GM21786 (cell line): ENCODE results near the gene PEAR1.

Experiments
- ATAC-seq: cut with Tn5 transposase; IDR thresholded peaks from one replicate; pipeline ENCODE4 v1.9.1; 2021; ENCODE audit not compliant: unreplicated experiment

Gene PEAR1

DNA sequence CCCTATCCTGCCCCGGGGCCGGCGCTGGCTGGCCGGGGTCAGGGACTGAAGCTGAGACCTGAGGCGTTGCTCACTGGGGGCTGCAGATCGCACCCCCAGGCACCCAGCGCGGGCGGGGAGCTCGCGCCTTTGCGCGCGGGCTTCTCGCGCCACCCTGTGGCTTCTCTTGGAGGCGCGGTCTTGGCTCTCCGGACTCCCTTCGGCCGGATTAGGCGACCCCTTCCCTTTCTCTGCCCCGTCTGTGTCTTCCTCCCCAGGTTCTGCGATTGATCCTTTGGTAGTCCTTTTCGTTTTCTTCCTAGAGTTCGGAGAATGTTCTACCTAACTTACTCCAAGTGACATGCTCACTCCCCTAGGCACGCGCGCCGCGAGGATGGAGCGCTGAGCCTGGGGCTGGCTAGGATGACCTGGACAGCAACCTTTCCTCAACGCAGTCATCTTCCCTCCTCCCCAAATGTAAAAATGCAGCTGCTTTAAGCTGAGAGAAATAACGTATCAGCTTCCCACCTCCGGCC, 33.3 kb upstream of the PEAR1 start:
- no peak for ATAC-seq

DNA sequence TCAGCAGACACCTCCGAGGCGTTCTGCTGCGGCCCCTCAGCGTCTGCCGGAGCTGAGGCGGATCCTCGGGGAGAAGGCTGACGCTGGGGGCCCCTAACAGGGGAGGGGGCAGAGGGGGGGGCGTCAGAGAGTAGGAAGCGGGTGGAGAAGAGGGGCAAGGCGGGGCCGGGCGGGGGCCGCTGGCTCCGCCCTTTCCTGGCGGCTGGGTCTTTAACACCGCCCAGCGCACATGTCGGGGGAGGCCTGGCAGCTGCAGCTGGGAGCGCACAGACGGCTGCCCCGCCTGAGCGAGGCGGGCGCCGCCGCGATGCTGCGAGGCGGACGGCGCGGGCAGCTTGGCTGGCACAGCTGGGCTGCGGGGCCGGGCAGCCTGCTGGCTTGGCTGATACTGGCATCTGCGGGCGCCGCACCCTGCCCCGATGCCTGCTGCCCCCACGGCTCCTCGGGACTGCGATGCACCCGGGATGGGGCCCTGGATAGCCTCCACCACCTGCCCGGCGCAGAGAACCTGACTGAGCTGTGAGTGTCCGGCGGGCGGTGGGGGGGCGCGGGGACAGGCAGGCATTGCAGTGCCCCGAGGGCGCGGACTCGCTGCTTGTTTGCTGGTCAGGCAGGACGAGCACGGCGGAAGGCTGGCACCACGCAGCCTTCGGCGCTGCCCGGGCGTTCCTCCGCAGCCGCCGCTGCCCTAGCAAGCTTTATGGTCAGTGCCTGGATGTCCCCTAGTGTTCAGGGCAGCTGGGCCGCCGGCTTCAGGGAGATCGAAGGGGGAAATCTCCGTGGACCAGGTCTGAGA, 32.7 kb upstream of the PEAR1 start, which contains the start of gene NTRK1:
Gene NTRK1 (plus strand): TSS at position 238 of the 796 bp plus-strand sequence. CDS start 70 bp downstream, at position 308.
- no peak for ATAC-seq

DNA sequence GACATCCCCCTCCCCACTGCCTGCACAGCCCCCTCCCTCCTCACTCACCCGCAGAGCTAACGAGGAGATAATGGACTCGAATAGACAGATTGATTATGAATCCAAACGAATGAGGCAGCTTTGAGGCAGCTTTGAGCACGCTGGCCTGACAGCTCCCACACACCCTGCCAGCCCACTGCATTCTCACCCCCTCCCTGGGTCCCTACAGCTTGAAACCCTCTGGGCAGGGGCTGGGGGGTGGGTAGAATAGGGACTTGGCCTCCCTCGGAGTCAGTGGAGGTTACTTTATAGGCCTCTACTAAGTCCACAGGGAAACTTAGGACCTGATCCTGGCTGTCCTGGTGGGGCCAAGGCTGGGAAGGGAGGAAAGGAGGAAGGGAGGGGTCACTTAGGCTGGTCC, 30.9 kb upstream of the PEAR1 start:
- ATAC-seq = no peak

DNA sequence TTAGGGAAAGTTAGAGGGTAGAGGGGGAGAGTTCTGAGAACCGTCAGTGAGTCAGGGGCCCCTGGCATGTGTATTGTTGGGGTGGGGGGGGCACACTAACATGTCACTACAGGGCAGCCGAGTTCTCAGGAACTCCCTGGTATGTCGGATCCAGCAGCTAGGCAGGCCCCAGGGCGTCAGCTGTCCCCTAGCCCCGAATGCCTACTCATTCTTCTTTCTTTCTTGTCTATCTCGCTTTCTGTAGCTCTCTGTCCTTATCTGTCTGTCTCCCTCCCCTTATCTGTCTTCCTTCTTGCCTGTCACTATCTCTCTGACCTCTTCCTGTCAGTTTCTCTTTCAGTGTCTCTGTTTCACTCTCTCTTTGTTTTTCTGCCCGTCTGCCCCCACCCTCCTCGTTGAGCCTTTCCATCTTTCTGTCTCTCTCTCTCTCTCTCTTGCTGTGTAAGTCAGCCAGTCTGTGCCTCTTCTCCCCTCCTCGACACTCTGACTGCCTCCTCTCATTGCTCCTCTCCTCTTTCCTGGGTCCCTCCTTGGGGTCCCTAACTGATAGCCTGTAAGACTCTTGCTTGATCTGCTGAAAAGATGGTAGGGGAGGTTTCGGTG, 30.4 kb upstream of the PEAR1 start:
- no peak for ATAC-seq

DNA sequence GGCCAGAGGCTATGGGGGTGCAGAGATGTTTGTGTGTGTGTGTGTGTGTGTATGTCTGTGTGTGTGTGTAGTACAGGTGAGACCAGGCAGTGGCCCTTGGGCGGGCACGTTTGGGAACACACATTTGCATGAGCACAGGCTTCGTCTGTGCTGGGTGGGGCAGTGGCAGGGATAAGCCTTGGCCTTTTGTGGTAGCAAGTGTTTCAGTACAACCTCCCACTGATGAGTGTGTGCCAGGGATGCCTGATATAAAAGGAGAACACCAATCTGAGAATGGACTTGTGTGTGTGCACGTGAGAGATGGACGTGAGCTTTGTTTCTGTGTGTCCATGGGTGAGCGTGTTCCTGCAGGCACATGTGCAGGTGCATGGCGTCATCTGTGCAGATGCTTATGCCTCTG, 29.9 kb upstream of the PEAR1 start:
- ATAC-seq = no peak

DNA sequence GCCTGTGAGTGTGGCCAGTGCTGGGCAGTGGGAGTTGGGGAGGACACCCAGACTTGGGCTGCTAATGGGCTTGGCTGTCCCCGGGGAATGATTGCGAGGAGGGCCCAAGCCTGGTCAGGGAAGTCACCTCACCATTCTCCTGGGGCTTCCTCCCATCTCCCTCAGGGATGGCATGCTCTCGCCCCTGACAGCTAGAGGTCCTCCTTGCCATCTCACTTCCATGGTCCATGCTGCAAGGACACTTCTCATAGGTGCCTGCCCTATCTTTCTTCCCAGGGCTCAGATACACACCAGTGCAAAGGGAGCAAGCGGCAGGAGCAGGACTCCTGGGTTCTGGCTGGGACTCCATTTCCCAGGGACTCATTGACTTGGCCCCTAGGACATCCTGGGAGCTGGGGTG, 28.7 kb upstream of the PEAR1 start:
- ATAC-seq = no peak

DNA sequence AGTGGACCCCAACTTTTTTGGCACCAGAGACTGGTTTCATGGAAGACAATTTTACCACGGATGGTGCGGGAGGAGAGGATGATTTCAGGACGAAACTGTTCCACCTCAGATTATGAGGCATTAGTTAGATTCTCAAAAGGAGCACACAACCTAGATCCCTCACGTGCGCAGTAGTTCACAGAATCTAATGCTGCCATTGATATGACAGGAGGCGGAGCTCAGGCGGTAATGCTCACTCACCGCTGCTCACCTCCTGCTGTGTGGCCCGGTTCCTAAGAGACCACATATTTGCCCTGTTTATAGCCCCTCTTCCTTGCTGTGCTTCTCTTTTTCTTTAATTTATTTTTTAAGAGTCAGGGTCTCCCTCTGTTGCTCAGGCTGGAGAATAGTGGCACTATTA, 28.3 kb upstream of the PEAR1 start:
- no peak for ATAC-seq

DNA sequence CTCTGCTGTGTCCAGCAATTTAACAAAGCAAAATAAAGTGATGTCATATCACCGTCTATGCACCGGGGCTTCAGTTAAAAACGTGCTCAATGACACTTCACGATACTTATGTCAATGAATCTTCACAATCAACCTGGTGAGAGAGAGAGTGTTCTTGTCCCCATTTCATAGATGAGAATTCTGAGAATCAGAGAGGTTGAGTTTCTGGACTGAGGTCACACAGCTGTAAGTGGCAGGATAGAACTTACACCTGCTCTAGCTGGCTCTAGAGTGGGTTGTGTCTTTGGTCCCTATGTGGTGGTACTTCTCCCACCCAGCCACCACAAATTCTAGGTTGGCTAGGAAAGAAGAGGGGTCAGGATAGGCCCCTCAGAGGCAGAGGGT, 27.7 kb upstream of the PEAR1 start:
- ATAC-seq = no peak

DNA sequence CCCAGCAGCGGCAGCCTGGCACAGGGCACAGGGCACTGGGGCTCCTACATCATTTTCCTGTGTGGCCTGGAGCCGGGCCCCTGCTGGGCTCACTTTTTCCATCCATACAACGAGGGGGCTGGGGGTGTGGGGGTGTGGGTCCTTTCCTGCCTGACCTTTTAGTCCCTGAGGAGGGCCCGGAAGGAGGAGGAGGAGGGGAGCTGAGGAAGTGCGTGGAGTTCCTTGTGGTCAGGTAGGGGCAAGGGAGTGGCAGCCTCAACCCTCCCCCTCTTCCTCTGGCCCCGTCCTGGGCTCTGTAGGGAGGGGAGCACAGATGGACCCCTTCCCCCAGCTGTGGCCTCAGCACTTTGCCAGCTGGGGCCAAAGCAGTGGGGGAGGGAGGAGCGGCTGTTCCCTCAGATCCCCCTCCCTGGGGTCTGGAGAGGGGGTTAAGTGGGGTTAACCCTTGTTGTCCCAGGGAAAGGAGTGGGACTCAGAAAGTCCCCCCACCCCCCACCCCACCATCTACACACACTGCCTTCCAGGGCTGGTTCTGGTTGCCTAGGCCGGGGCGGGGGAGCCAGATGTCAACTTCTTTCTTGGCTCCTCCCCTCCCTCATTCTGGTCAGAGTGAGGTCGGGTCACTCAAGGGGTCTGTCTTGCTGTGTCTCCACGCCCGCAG, 27.1 kb upstream of the PEAR1 start:
- no peak for ATAC-seq

DNA sequence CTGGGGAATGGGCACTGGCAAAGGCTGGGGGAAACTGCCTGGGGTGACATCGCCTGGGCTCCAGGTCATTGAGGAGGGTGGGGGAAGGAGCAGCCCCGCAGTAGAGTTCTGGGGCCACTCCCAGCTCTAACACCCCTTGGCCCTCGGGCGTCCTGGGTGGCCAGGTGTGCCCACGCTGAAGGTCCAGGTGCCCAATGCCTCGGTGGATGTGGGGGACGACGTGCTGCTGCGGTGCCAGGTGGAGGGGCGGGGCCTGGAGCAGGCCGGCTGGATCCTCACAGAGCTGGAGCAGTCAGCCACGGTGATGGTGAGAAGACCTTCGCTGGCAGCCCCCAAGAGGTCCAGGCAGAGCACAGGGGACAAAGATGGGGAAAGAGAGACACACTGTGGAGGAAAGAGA, 25.2 kb upstream of the PEAR1 start:
- no peak for ATAC-seq

DNA sequence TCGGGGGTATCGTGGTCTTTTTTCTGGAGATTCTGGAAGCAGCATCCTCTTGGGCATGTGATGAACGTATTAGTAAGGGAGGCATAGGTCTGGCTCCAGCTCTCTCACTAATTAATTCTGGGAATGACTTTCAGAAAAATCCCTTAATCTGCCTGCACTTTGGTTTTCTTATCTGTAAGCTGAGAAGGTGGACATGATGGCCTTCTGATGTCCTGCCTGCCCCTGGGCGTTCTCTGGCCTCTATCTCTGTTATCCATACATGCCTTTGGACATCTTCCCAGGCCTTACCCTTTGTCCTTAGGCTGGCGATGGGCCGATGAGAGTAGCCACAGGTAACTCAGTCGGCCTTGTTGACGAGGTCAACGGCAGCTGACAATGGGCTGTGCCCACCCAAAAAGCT, 24.1 kb upstream of the PEAR1 start:
- no peak for ATAC-seq

DNA sequence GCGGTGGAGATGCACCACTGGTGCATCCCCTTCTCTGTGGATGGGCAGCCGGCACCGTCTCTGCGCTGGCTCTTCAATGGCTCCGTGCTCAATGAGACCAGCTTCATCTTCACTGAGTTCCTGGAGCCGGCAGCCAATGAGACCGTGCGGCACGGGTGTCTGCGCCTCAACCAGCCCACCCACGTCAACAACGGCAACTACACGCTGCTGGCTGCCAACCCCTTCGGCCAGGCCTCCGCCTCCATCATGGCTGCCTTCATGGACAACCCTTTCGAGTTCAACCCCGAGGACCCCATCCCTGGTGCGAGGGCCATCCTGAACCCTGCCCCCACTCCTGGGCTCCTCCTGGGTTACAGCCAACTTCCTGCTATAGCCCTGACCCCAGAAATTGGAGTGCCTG, 19.9 kb upstream of the PEAR1 start:
- ATAC-seq = no peak

DNA sequence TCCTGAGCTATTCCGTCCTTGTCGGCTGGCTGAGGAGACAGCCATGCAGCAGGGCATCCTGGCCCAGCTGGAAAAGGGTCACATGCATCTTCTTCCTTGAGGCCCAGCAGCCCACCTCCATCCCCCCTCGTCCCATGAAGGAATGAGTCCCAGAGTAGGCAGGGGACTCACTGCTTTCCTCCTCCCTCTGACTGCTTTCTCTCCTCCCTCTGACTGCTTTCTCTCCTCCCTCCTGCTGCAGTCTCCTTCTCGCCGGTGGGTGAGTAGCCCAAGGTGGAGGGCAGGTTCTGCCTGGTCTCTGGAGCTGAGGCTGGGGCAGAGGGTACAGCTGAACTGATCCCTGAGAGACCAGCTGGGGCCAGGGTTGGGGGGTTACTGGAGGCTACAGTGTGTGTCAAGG, 19.4 kb upstream of the PEAR1 start:
- ATAC-seq = no peak

DNA sequence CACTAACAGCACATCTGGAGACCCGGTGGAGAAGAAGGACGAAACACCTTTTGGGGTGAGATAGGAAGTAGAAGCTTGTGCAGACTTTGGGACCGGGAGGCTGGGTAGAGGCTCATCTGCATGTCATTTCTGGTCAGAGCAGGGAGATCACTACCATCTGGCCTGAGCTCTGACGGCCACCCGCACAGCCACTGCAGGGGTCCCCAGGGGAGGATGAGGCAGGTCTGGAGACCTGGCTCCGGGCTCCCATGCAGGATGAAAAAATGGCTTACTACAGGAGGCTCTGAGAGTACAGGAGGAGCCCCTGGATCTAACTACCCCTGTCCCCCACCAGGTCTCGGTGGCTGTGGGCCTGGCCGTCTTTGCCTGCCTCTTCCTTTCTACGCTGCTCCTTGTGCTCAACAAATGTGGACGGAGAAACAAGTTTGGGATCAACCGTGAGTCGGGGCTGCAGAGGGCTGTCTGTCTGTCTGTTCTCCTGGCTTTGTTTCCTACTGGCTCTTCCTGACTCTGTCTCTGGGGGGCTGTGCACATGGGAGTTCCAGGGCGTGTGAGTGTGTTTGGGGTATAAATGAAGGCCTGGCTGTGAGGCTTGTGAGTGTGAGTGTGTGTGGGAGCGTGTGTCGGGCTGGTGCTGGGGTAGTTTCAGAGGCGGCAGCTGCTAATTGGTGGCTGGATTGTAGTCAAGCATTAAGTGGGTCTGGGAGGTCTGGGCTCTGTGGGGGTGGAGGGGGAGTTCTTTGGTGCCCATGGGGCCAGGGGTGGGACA, 18.8 kb upstream of the PEAR1 start:
- ATAC-seq = no peak

DNA sequence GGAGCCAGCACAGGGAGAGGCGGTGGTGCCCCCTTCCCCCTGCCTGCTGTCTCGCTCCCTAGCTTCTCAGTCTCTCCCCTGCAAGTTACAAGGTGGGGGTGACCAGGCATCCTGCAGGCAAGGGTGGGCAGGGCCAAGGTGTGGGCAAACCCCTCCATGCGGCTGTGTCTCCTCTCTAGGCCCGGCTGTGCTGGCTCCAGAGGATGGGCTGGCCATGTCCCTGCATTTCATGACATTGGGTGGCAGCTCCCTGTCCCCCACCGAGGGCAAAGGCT, 18.2 kb upstream of the PEAR1 start:
- no peak for ATAC-seq

DNA sequence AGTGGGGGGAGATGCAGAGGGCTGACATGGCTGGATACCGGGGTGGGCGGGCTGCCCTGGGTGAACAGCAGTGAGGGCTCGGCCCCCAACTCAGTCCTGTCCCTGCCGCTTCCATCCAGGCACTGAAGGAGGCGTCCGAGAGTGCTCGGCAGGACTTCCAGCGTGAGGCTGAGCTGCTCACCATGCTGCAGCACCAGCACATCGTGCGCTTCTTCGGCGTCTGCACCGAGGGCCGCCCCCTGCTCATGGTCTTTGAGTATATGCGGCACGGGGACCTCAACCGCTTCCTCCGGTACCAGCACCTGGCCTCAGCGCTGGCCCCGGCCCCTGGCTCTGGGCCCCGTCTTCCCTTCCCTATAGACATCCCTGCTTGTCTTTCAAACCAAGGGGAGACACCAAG, 17.2 kb upstream of the PEAR1 start:
- ATAC-seq = no peak

DNA sequence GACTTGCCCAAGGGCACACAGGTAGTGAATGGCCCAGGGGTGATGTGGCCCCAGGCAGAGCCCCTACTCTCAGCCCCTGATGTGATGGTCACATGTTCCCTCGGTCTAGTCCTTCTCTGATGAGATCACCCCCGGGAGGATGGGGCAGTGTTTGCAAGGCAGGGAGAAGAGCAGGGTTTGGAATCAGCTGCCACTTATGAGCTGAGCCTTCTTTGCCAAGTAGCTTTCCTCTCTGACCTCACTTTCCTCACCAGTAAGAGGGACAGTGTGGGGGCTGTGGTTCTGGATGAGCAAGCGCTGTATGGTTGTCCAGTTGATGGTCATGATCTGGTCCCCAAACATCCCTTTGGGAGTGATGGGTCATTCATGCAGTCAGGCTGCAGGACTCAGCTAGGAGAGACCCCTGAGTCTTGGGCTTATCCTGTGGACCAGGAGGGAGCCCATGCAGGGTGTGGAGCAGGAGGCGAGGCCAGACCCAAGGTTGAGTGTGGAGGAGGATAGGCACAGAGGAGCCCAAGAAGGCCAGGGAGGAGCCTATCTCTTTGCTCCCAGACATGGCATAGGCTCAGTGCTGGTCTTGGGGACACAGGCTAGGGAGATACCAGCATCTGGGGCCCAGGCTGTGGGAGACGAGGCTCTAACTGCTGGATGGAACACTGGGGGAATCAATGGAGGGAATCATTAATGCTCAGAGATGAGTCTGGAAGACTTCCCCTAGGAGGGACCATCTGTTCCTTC, 15.9 kb upstream of the PEAR1 start:
- ATAC-seq = no peak

DNA sequence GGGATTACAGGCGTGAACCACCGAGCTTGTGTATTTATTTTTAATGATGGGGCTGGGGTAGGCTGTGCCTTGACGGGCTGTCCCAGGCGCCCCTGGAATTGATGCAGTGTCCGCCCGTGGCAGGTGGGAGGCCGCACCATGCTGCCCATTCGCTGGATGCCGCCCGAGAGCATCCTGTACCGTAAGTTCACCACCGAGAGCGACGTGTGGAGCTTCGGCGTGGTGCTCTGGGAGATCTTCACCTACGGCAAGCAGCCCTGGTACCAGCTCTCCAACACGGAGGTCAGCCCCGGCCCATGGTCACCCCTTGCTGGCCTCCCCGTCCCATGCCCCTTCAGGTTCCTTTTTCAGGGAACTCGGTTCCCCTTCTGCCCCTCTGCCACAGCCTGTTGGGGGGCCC, 13.6 kb upstream of the PEAR1 start:
- no peak for ATAC-seq

DNA sequence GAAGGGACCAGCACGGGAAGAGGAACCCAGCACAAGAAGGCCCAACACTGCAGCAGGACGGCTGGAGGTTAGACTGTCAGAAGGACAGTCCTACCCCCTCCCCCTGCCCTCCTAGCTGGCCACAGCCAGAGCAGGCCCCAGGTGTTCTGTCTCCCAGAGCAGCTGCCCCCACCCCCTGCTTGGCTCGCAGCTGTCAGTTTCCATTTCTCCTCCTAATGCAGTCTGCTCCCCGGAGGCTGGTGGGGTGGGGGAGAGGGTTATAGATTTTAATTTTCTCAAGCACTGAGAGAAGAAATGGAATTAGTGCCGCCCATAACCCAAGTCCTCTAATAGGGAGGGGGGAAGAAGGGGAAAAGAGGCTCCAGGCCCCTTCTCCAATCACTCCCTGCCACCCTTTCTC, 13.0 kb upstream of the PEAR1 start:
- ATAC-seq = no peak

DNA sequence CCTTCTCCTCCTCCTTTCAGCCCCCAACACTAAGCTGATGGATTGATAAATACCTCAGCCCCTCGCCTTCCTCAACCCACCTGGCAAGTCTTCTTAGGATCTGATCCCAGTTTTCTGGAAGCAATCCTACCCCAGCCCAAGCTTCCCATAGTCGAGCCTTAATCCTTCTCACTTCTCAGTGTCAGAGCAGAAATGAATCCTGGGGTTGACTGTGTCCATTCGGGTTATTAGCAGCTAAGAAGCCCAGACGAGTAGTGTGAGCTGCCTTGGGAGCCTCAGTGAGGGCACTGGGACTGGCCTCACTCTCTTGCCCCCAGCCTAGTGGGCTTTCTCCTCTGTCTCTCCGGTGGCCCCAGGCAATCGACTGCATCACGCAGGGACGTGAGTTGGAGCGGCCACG, 12.4 kb upstream of the PEAR1 start:
- no peak for ATAC-seq

DNA sequence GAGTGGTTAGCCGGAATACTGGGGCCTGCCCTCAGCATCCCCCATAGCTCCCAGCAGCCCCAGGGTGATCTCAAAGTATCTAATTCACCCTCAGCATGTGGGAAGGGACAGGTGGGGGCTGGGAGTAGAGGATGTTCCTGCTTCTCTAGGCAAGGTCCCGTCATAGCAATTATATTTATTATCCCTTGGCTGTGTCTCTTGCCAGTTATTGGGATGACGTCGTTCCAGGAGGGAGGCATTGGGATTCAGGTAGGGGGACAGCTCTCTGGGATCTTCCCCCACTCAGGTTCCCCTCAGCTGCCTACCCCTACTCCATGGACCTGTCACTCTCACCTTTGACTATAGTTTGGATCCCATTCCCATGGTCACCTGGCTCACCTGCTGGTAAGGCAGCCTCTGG, 11.9 kb upstream of the PEAR1 start:
- ATAC-seq = no peak
